Neural progenitor cell (in vitro differentiated cells): ENCODE data around the gene LRRC61. TPM values are rescaled to one million over a fixed set of nuclear protein-coding genes. Genes with fewer than 3 reads are reported as not detected.

Experiments
- DNase-seq: peaks from one replicate; pipeline ENCODE4 v3.0.0-alpha.2; 2016; ENCODE audit warnings: low spot score
- H2AFZ ChIP-seq: fragments of 200-600 bp; sonication (generic); replicated peaks from 2 replicates; pipeline ENCODE4 v1.6.1; 2016; ENCODE audit warnings: antibody characterized with exemption
- H3F3A ChIP-seq: fragments of 200-600 bp; sonication (generic); 2 replicates; pipeline ENCODE4 v1.6.1; 2016; ENCODE audit warnings: antibody characterized with exemption, low read depth
- H3K27ac ChIP-seq: fragments of 200-600 bp; sonication (generic); 2 replicates; pipeline ENCODE4 v1.5.1; 2016; ENCODE audit warnings: mild to moderate bottlenecking
- H3K27me3 ChIP-seq: fragments of 200-600 bp; sonication (generic); 2 replicates; pipeline ENCODE4 v1.6.1; 2016; ENCODE audit warnings: mild to moderate bottlenecking, moderate library complexity
- H3K36me3 ChIP-seq: fragments of 200-600 bp; sonication (generic); 2 replicates; pipeline ENCODE4 v1.5.1; 2016
- H3K4me1 ChIP-seq: fragments of 200-600 bp; sonication (generic); 2 replicates; pipeline ENCODE4 v1.6.1; 2016; ENCODE audit warnings: mixed run types
- H3K4me2 ChIP-seq: fragments of 200-600 bp; sonication (generic); 2 replicates; pipeline ENCODE4 v1.6.1; 2016
- H3K4me3 ChIP-seq: fragments of 200-600 bp; sonication (generic); 2 replicates; pipeline ENCODE4 v1.5.1; 2016
- H3K79me2 ChIP-seq: fragments of 200-600 bp; sonication (generic); 2 replicates; pipeline ENCODE4 v1.6.1; 2016; ENCODE audit warnings: low read depth
- H3K9ac ChIP-seq: fragments of 200-600 bp; sonication (generic); 2 replicates; pipeline ENCODE4 v1.6.1; 2016
- H3K9me3 ChIP-seq: fragments of 200-600 bp; sonication (generic); 2 replicates; pipeline ENCODE4 v1.5.1; 2016; ENCODE audit warnings: low read depth
- H4K20me1 ChIP-seq: fragments of 200-600 bp; sonication (generic); 2 replicates; pipeline ENCODE4 v1.6.1; 2016; ENCODE audit warnings: low read depth
- H3K27ac Mint-ChIP-seq: 3 replicates; pipeline ENCODE4 v1.8.0; 2021; ENCODE audit warnings: mixed read lengths
- H3K27me3 Mint-ChIP-seq: 2 replicates; pipeline ENCODE4 v1.8.0; 2022; ENCODE audit warnings: low read depth, mild to moderate bottlenecking, inconsistent platforms, moderate library complexity, mixed read lengths; ENCODE audit not compliant: insufficient read depth
- H3K36me3 Mint-ChIP-seq: 3 replicates; pipeline ENCODE4 v1.8.0; 2021; ENCODE audit warnings: mixed read lengths
- H3K4me1 Mint-ChIP-seq: 3 replicates; pipeline ENCODE4 v1.8.0; 2021; ENCODE audit warnings: mixed read lengths
- H3K4me3 Mint-ChIP-seq: 3 replicates; pipeline ENCODE4 v1.8.0; 2021; ENCODE audit warnings: mild to moderate bottlenecking, moderate library complexity, mixed read lengths
- H3K9me3 Mint-ChIP-seq: 3 replicates; pipeline ENCODE4 v1.8.0; 2020; ENCODE audit warnings: mixed read lengths
- CTCF ChIP-seq: fragments of 200-600 bp; sonication (generic); IDR thresholded peaks from 2 replicates; pipeline ENCODE4 v1.5.1; 2017; ENCODE audit warnings: antibody characterized with exemption, mild to moderate bottlenecking
- EZH2 ChIP-seq: fragments of 200-600 bp; sonication (generic); IDR thresholded peaks from 2 replicates; pipeline ENCODE4 v1.6.1; 2017; ENCODE audit warnings: antibody characterized with exemption, mild to moderate bottlenecking, moderate library complexity
- EZH2phosphoT487 ChIP-seq: fragments of 200-600 bp; sonication (generic); IDR thresholded peaks from 2 replicates; pipeline ENCODE4 v1.6.1; 2017; ENCODE audit warnings: antibody characterized with exemption
- total RNA-seq: library from RNA; depleted of rRNA; stranded (reverse); fragments of >200 nt; gene quantifications from 2 replicates; pipeline ENCODE4 v1.2.3, GENCODE V29; 2015; ENCODE audit warnings: low replicate concordance

LRRC61 gene
- total RNA-seq, 1 donor from 2014 or later, result 2.0 TPM

GRCh38 chr7:150322114-150322832 is 882 bp upstream of the LRRC61 start:
- Mint-ChIP-seq H3K4me1 (peaks cover 21% of the 10 kb centered on the region), H3K27me3 (peaks cover 6% of the 10 kb centered on the region), H3K27ac (no peak overlapping the region), H3K4me3 (no peak overlapping the region), H3K9me3 (peaks cover 2% of the 10 kb centered on the region), H3K36me3 (no peaks in the 10 kb centered on the region)
- Histone ChIP-seq H3K36me3 (no peaks in the 10 kb centered on the region), H3K9ac (no peak overlapping the region), H3F3A (peaks cover 10% of the 10 kb centered on the region), H3K9me3 (no peaks in the 10 kb centered on the region), H4K20me1 (no peaks in the 10 kb centered on the region), H3K27me3 (no peaks in the 10 kb centered on the region), H3K4me3 (peak overlapping the region; percentile 38), H3K79me2 (peaks cover 7% of the 10 kb centered on the region), H2AFZ (peak overlapping the region; percentile 12), H3K4me1 (peaks cover 9% of the 10 kb centered on the region), H3K27ac (no peak overlapping the region), H3K4me2 (peak overlapping the region; percentile 55)
- no peak for DNase-seq
- TF ChIP-seq EZH2phosphoT487 (no peak), EZH2 (no peak), CTCF (no peak)

- Histone ChIP-seq H4K20me1 (no peaks in the 10 kb centered on the region), H3K9ac (no peak overlapping the region), H3K27ac (no peak overlapping the region), H3K4me2 (peak overlapping the region; percentile 55), H3K79me2 (peaks cover 7% of the 10 kb centered on the region), H3F3A (no peaks in the 10 kb centered on the region), H3K27me3 (no peaks in the 10 kb centered on the region), H3K4me3 (peak overlapping the region; percentile 38), H3K36me3 (no peaks in the 10 kb centered on the region), H3K9me3 (no peaks in the 10 kb centered on the region), H3K4me1 (peaks cover 9% of the 10 kb centered on the region), H2AFZ (peak overlapping the region; percentile 26)
- peaks cover 2% of the 10 kb centered on the region for H3K9me3 Mint-ChIP-seq
- H3K27me3 Mint-ChIP-seq, result peaks cover 6% of the 10 kb centered on the region
- peaks cover 21% of the 10 kb centered on the region for H3K4me1 Mint-ChIP-seq
- peak overlapping the region; percentile 76 for H3K27ac Mint-ChIP-seq
- TF ChIP-seq EZH2 (no peak), CTCF (no peak), EZH2phosphoT487 (no peak)
- H3K36me3 Mint-ChIP-seq, result no peaks in the 10 kb centered on the region
- no peak for DNase-seq
- peak overlapping the region; percentile 76 for H3K4me3 Mint-ChIP-seq
Measured at GRCh38 chr7:150323682-150324372, 672 bp downstream of the LRRC61 start.

GRCh38 chr7:150324373-150324961 is 1.3 kb downstream of the LRRC61 start:
- Histone ChIP-seq H3K79me2 (peaks cover 7% of the 10 kb centered on the region), H3K4me3 (peak overlapping the region; percentile 38), H4K20me1 (no peaks in the 10 kb centered on the region), H3K27me3 (no peaks in the 10 kb centered on the region), H3K36me3 (no peaks in the 10 kb centered on the region), H2AFZ (peak overlapping the region; percentile 26), H3K9me3 (no peaks in the 10 kb centered on the region), H3K4me1 (peaks cover 11% of the 10 kb centered on the region), H3F3A (peaks cover under 1% of the 10 kb centered on the region), H3K4me2 (peak overlapping the region; percentile 55), H3K9ac (no peak overlapping the region), H3K27ac (no peak overlapping the region)
- Mint-ChIP-seq H3K27ac (peak overlapping the region; percentile 30), H3K27me3 (peaks cover 6% of the 10 kb centered on the region), H3K4me1 (peaks cover 24% of the 10 kb centered on the region), H3K9me3 (peaks cover 2% of the 10 kb centered on the region), H3K4me3 (no peak overlapping the region), H3K36me3 (no peaks in the 10 kb centered on the region)
- no peak for DNase-seq
- TF ChIP-seq CTCF, result no peak
- TF ChIP-seq EZH2, result no peak
- TF ChIP-seq EZH2phosphoT487, result no peak
